GM21529 (cell line): Measurements from ENCODE around the gene LYRM4.

ENCODE experiments used
- ATAC-seq: cut with Tn5 transposase; IDR thresholded peaks from one replicate; pipeline ENCODE4 v1.9.1; 2021; ENCODE audit not compliant: unreplicated experiment

Gene LYRM4

GRCh38 chr6:5282191-5282623 is 21.5 kb upstream of the LYRM4 start:
- no peak for ATAC-seq

DNA sequence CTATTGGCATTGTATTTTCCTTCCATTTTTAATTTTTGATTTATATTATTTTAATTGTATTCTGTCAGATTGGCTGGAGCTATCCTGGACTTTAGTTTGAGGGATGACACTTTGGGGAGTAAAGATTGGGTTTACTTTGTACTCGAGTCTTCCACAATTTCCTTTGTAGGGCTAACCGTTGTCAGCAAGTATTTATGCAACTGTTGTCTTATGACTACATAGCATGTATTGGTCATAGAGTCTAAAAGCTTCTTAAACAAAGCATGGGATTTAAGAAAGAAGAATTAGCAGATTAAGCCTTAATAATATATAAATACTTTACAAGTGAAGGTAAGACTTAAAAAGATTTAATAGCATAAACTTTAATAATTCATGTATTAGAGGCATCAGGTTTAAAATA is 20.2 kb upstream of the LYRM4 start:
- no peak for ATAC-seq

DNA sequence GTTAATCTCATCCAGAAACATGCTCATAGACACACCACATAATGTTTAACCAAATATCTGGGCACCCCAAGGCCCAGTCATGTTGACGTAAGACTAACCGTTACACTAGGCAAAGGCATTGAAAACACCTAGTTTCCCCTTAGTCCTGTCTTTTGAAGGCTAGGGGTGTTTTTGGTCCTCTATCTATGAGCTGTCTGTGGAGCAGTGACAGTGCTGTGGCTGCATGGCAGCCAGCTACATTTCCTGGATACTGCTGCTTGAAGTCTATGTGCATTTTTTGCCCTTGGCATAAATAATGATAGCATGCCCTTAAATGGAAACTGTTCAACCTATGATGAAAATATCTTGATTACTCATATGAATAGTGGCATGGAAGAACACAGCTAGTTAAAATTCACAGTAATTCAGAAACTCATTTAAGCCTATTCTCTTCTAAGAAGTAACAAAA is 19.2 kb upstream of the LYRM4 start:
- ATAC-seq: no peak

GRCh38 chr6:5278565-5279120 is 17.9 kb upstream of the LYRM4 start:
- no peak for ATAC-seq

- ATAC-seq: peak; percentile 80
These were observed 17.3 kb upstream of the LYRM4 start for GRCh38 chr6:5278047-5278446.

DNA sequence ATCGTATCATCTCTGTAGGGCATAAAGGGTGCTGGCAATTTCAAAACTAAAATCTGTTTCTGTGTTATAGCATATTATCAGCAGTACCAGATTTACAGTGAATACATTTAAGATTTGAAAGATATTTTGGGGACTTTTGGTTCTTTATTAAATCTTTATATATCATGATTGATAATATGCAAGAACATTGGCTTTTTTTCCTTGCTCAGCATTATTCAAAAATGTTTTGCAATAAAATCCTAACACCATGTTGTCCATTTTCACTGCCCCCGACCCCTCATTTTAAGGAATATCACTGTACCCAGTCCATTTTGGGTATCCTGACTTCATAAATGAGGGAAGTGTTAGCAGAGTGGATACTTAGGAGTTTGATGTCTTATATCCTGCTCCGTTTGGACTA is 16.8 kb upstream of the LYRM4 start:
- ATAC-seq: no peak

GRCh38 chr6:5276581-5276980 is 15.8 kb upstream of the LYRM4 start:
- ATAC-seq: no peak

DNA sequence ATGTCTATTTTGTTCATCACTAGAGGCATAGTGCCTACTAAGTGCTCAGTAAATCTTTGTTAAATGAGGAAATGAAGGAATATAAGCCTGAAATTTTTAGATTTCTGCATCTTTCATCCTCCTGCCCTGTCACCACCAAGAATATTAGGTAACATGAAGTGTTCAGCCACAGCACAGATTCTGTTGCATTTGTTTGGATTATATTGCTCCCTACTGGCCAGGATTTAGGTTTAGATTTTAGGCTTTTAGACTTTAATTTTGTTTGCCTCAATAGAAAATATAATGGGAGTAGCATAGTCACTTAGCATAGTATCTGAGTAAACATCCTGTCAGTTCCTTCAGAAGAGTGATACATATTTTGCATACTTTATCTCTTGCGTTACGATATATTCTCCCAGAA is 14.7 kb upstream of the LYRM4 start:
- ATAC-seq: no peak

- ATAC-seq: no peak
These were observed 13.5 kb upstream of the LYRM4 start for GRCh38 chr6:5274231-5274630.

GRCh38 chr6:5271926-5272325 is 11.2 kb upstream of the LYRM4 start:
- no peak for ATAC-seq

DNA sequence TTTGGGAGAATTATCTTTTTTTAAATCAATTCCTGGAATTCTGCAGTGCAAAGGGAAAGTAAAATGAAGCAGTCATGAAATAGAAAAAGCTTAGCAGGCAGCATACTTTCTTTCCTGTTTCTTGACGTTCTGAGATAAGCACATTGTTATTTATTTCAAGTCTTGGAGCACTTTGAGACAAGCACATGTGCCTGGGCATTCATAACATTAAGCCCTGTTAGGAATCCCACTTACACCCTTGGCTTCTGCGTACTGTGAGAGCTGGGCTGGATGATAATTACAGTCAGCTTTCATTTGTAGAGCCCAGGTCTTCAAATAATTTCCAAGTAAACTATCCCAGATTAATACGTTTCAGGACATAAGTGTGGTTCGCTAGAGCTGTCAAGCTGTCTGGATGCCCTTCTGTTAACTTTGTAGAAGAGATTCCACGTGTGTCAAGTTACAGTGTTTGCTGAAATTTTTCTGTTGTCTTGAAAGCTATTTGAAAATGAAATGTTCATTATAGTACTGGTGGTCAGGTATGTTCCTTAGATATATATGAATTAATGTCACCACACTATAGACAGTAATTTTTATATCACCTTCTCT is 9.4 kb upstream of the LYRM4 start:
- ATAC-seq: no peak

DNA sequence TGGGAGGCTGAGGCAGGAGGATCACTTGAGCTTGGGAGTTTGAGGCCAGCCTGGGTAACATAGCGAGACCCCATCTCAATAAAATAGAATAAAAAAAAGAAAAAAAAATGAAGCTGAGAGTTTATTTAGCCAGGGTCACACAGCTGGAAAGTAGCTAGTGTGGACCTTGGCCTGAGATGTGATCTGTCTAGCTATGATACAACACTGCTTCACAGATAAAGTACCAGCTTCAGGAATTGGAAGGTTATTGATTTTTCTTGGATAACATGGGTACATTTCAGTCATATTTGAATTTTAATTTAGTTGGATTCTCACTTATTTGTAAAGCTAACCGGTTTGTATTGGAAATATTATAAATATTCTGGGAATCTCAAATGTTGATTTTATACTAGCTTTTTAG is 5.7 kb upstream of the LYRM4 start:
- no peak for ATAC-seq

- no peak for ATAC-seq
These were observed 877 bp upstream of the LYRM4 start for GRCh38 chr6:5261545-5262109.

DNA sequence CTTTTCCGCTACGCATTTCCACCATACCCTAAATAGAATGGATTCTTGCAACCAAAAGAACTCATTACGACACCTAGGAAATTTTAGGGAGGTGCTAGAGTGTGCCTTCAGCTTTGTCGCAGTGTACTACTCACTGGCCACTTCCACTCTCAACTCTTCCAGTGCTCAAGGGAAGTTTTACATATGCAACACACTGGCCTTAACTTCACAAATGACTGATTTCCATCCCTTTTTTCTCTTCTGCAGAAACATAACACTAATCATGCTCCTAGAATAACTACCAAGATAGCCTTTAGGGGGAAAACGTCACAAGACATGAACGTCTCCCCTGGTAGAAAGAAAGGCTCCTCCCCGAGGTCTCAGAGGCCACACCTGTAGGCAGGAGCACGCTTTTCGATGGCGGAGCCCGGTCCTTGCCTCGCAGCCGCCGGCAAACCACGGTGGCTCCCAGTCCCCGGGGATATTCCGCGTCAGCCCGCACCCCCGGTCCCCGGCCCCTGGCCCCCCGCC is 584 bp downstream of the LYRM4 start:
- peak; percentile 60 for ATAC-seq

DNA sequence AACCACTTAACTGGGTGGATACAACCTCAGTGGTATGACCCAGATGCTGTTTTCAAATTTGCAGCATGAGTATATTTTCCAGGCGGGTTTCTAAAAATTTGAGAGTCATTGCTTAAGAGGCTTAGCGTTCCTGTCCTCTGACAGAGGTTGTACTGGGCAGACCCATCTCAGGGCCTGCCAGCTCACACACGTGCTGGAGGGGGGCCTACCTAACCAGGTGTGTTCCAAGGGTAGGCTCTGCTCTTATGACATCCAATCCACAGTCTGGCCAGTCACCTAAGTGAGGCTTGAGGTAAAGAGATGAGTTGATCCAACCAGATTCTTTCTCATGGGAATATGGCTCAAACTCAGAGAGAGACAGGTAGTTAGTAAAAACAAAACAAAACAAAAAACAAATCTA is 1.3 kb downstream of the LYRM4 start:
- ATAC-seq: no peak

DNA sequence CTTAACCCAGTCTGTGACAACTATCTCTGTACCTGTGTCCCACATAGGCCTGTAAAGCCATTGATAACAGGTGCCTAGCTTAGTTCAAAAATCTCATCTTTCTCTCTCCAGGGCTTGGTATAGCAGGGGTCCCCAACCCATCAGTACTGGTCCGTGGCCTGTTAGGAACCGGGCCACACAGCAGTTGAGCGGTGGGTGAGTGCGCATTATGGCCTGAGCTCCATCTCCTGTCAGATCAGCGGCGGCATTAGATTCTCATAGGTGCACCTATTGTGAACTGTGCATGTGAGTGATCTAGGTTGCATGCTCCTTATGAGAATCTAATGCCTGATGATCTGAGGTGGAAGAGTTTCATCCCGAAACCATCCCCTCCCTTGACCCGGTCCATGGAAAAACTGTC is 3.4 kb downstream of the LYRM4 start:
- ATAC-seq: no peak

DNA sequence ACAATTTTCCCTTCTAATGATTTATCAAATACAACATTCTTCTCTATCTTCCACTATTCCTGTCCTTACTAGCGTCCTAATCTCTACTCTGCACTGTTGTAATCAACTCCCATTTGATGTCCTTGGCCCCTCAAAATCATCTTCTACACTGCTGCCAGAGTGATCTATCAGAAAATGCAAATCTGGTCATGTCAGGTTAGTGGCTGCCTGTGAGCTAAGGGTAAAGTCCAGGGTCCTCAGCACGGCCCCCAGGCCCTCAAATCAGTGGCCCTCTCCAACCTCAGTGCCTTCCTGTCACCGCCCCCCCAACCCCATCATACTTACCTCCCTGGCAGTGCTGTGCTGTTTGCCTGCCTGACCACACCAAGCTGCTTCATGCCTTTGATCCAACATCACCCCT is 3.8 kb downstream of the LYRM4 start:
- no peak for ATAC-seq

- ATAC-seq: no peak
These were observed 9.8 kb downstream of the LYRM4 start for GRCh38 chr6:5250911-5251310.

- no peak for ATAC-seq
These were observed 10.3 kb downstream of the LYRM4 start for GRCh38 chr6:5250451-5250850.

- no peak for ATAC-seq
These were observed 11.2 kb downstream of the LYRM4 start for GRCh38 chr6:5249451-5250122.

DNA sequence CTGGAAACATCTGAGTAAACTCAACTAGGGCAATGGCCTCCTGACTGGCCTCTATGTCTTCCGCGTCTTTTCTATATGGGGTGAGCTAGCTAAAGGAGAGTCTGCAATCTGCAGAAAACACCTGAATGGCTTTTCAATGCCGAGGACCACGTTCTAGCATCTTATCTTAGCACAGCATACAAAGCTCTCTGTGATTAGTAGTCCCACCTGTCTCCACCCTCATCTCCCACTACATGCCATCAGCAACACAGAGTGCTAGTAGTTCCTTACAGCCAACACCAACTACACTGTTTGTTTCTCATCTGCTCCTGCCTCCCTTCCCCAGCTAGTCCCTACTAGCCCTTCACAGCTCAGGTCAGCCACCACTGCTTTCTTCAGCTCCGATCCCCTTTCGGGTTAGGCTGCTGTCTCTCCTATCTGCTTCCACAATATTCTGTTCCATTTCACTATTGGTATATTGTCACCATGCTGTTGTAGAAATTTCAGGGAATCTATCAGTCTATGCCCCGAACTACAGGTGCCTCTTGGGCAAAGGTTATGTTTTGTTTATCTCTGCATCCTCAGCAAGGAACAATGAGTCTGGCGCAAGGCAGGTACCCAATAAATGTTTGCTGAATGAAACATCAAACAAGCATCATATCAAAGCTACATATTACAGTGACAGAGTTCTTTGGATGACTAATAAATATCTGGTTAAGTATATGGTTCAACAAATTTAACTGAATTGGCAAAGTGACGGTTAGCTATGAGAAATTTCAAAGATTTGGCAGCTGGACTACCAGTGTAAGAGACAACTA is 12.2 kb downstream of the LYRM4 start:
- no peak for ATAC-seq
